H1 (cell line): ENCODE results near the gene CTBP2. TPM values are rescaled to one million over a fixed set of nuclear protein-coding genes. Genes with fewer than 3 reads are reported as not detected.

Experiments used
- CTCF ChIA-PET: fragments of 300-600 bp; sonication (Branson Sonifier 250); formaldehyde crosslinking; loops from one replicate; lab custom pipeline; 2021; ENCODE audit not compliant: partially characterized antibody; lab: Charles Lee
- POLR2A ChIA-PET: fragments of 300-600 bp; sonication (Branson Sonifier 250); formaldehyde crosslinking; loops from one replicate; lab custom pipeline; 2021; ENCODE audit warnings: inconsistent platforms; ENCODE audit not compliant: partially characterized antibody; lab: Charles Lee
- DNase-seq, 2 experiments: peaks; one replicate each; pipeline versions ENCODE4 v3.0.0 to v3.0.0-alpha.2; 2010 to 2022; ENCODE audit warnings: low spot score in 2 of 2, low read depth in 1 of 2, mixed read lengths in 1 of 2
- FAIRE-seq: peaks from 2 replicates; lab custom pipeline; 2011; peaks lifted over from hg19 to GRCh38; lab: Jason Lieb, UNC
- H2AFZ ChIP-seq: 2 replicates; pipeline ENCODE4 v1.8.1; 2012; ENCODE audit warnings: low read length, inconsistent platforms
- H2AK5ac ChIP-seq: 2 replicates; pipeline ENCODE4 v1.6.1; 2013; ENCODE audit warnings: low read depth, low read length
- H2BK120ac ChIP-seq: replicated peaks from 2 replicates; pipeline ENCODE3; 2013; ENCODE audit warnings: low read depth, low read length, inconsistent platforms
- H2BK12ac ChIP-seq: 2 replicates; pipeline ENCODE4 v1.6.1; 2013; ENCODE audit warnings: low read depth, low read length
- H2BK15ac ChIP-seq: 2 replicates; pipeline ENCODE4 v1.6.1; 2013; ENCODE audit warnings: low read length
- H2BK20ac ChIP-seq: 2 replicates; pipeline ENCODE4 v1.6.1; 2013; ENCODE audit warnings: low read length
- H2BK5ac ChIP-seq: 2 replicates; pipeline ENCODE4 v1.6.1; 2013; ENCODE audit warnings: low read depth, low read length
- H3K14ac ChIP-seq: 2 replicates; pipeline ENCODE4 v1.6.1; 2013; ENCODE audit warnings: inconsistent platforms; ENCODE audit not compliant: insufficient read length
- H3K18ac ChIP-seq: 2 replicates; pipeline ENCODE4 v1.6.1; 2013; ENCODE audit warnings: low read length; ENCODE audit errors: extremely low read depth
- H3K23ac ChIP-seq: 2 replicates; pipeline ENCODE4 v1.6.1; 2013; ENCODE audit warnings: inconsistent platforms; ENCODE audit not compliant: insufficient read length
- H3K23me2 ChIP-seq: 2 replicates; pipeline ENCODE4 v1.6.1; 2013; ENCODE audit warnings: low read depth, low read length
- H3K27ac ChIP-seq: 2 replicates; pipeline ENCODE4 v1.6.1; 2011; ENCODE audit warnings: low read depth, low read length, inconsistent platforms
- H3K27me3 ChIP-seq, 4 experiments: replicated peaks in 1 of 4; 1 replicate in 1 of 4; 2 replicates in 3 of 4; pipeline versions ENCODE4 v1.6.1 to v1.8.1; 2011 to 2013; ENCODE audit warnings: low read length in 3 of 4, mild to moderate bottlenecking in 3 of 4, inconsistent platforms in 2 of 4, mixed read lengths in 2 of 4, moderate library complexity in 1 of 4; ENCODE audit not compliant: control insufficient read depth in 3 of 4, insufficient read depth in 3 of 4; ENCODE audit errors: extremely low read depth in 1 of 4
- H3K36me3 ChIP-seq, 4 experiments: 2 replicates each; pipeline versions ENCODE4 v1.6.1 to v1.8.1; 2011 to 2013; ENCODE audit warnings: mild to moderate bottlenecking in 4 of 4, low read length in 3 of 4, moderate library complexity in 2 of 4, control low read depth in 1 of 4, inconsistent platforms in 1 of 4; ENCODE audit not compliant: insufficient read depth in 4 of 4, control insufficient read depth in 2 of 4
- H3K4ac ChIP-seq: replicated peaks from 2 replicates; pipeline ENCODE3; 2013; ENCODE audit warnings: low read length, low read depth, mixed read lengths, inconsistent platforms; ENCODE audit not compliant: insufficient read length
- H3K4me1 ChIP-seq, 4 experiments: replicated peaks in 1 of 4; 1 replicate in 1 of 4; 2 replicates in 3 of 4; pipeline versions ENCODE4 v1.6.1 to v1.8.1; 2011 to 2013; ENCODE audit warnings: low read length in 3 of 4, inconsistent platforms in 2 of 4, mixed read lengths in 1 of 4; ENCODE audit not compliant: insufficient read depth in 4 of 4, control insufficient read depth in 3 of 4
- H3K4me2 ChIP-seq, 2 experiments: 2 replicates each; pipeline versions ENCODE4 v1.6.1 to v1.8.1; 2011 to 2013; ENCODE audit warnings: low read depth in 2 of 2, low read length in 2 of 2, control low read depth in 1 of 2, inconsistent platforms in 1 of 2, mild to moderate bottlenecking in 1 of 2; ENCODE audit not compliant: insufficient read depth in 1 of 2
- H3K4me3 ChIP-seq, 4 experiments: fragments of 200-600, 300-600 bp in 1 of 4; sonication (generic), shearing (Covaris generic), sonication (Bioruptor Twin) in 1 of 4; 2 replicates each; pipeline versions ENCODE4 v1.5.1 to v1.8.1; 2011 to 2016; ENCODE audit warnings: low read length in 4 of 4, low read depth in 3 of 4, control low read depth in 2 of 4, inconsistent platforms in 2 of 4, mild to moderate bottlenecking in 2 of 4, mixed read lengths in 1 of 4, moderate library complexity in 1 of 4; ENCODE audit not compliant: insufficient read depth in 2 of 4; ENCODE audit errors: extremely low read depth in 1 of 4
- H3K56ac ChIP-seq: replicated peaks from 2 replicates; pipeline ENCODE3; 2013; ENCODE audit warnings: low read depth, mild to moderate bottlenecking, mixed read lengths, low read length, inconsistent platforms; ENCODE audit not compliant: insufficient read length
- H3K79me1 ChIP-seq: 2 replicates; pipeline ENCODE4 v1.6.1; 2013; ENCODE audit warnings: low read depth, low read length, control low read depth
- H3K79me2 ChIP-seq, 2 experiments: 2 replicates each; pipeline versions ENCODE4 v1.6.1 to v1.8.1; 2012 to 2013; ENCODE audit warnings: low read length in 2 of 2, mild to moderate bottlenecking in 2 of 2, inconsistent platforms in 1 of 2; ENCODE audit not compliant: insufficient read depth in 2 of 2, control insufficient read depth in 1 of 2
- H3K9ac ChIP-seq, 4 experiments: replicated peaks in 1 of 4; 1 replicate in 1 of 4; 2 replicates in 3 of 4; pipeline versions ENCODE4 v1.6.1 to v1.8.1; 2011 to 2013; ENCODE audit warnings: low read depth in 3 of 4, low read length in 3 of 4, control low read depth in 2 of 4, mild to moderate bottlenecking in 2 of 4, moderate library complexity in 2 of 4, inconsistent platforms in 1 of 4; ENCODE audit errors: extremely low read depth in 1 of 4
- H3K9me3 ChIP-seq, 2 experiments: 2 replicates each; pipeline versions ENCODE4 v1.6.1 to v1.8.1; 2012 to 2013; ENCODE audit warnings: mild to moderate bottlenecking in 2 of 2, moderate library complexity in 2 of 2, control low read depth in 1 of 2, inconsistent platforms in 1 of 2, low read depth in 1 of 2, low read length in 1 of 2, mixed read lengths in 1 of 2; ENCODE audit not compliant: insufficient read depth in 2 of 2
- H4K20me1 ChIP-seq, 2 experiments: replicated peaks in 1 of 2; 2 replicates each; pipeline versions ENCODE3 to v1.8.1; 2011 to 2013; ENCODE audit warnings: inconsistent platforms in 2 of 2, low read length in 2 of 2, mild to moderate bottlenecking in 1 of 2; ENCODE audit not compliant: insufficient read depth in 2 of 2, control insufficient read depth in 1 of 2
- H4K5ac ChIP-seq: 2 replicates; pipeline ENCODE4 v1.6.1; 2013; ENCODE audit warnings: low read length, low read depth, mixed read lengths, inconsistent platforms; ENCODE audit not compliant: insufficient read length
- H4K8ac ChIP-seq: 2 replicates; pipeline ENCODE4 v1.8.0; 2013; ENCODE audit warnings: mild to moderate bottlenecking, moderate library complexity, low read length, inconsistent platforms; ENCODE audit not compliant: insufficient read depth; ENCODE audit errors: extremely low read depth
- H4K91ac ChIP-seq: replicated peaks from 2 replicates; pipeline ENCODE3; 2013; ENCODE audit warnings: low read length, mixed read lengths, inconsistent platforms; ENCODE audit not compliant: insufficient read length
- WGBS, 2 experiments: shearing (Covaris generic) in 1 of 2; methylation state at CpG; one replicate each; pipeline versions ENCODE4 v1.1.6 to v1.1.7; 2013 to 2015; ENCODE audit warnings: low lambda C conversion rate in 2 of 2, mixed read lengths in 2 of 2, inconsistent platforms in 1 of 2, low coverage in 1 of 2, missing lambda C conversion rate in 1 of 2; ENCODE audit not compliant: insufficient replicate concordance in 2 of 2, insufficient coverage in 1 of 2, insufficient read length in 1 of 2; ENCODE audit errors: extremely low coverage in 1 of 2, missing lambda C conversion rate in 1 of 2; 5-methylcytosine and 5-hydroxymethylcytosine counted together
- polyA plus RNA-seq, 7 experiments: library from polyadenylated mRNA; depleted of rRNA in 3 of 7; stranded (reverse) in 5 of 7; unstranded in 2 of 7; fragments of >200 nt in 5 of 7; fragments of 200-250 nt in 2 of 7; gene quantifications; 1 replicate in 5 of 7; 2 replicates in 1 of 7; 4 replicates in 1 of 7; pipeline versions ENCODE4 v1.2.1 to v1.2.3, GENCODE V29; 2011 to 2013; ENCODE audit warnings: missing spikeins in 2 of 7, mixed read lengths in 2 of 7
- total RNA-seq: library from RNA; stranded (reverse); fragmentation: NEBNext Ultra II Directional; extraction: Animal tissue kit (Norgen Biotek cat#: 25700); gene quantifications from 2 replicates; pipeline ENCODE4 v1.2.1, GENCODE V29; 2021
- TF ChIP-seq, protein P1 (sequence below): IDR thresholded peaks from 2 replicates; pipeline ENCODE4 v1.6.1; 2012; ENCODE audit warnings: inconsistent platforms

The CTBP2 gene
- total and polyA plus RNA-seq, 2 of the 8 experiments (the other 6 are each of a cell fraction or from before 2014, with no cell fraction given), result 208 to 221 TPM

DNA sequence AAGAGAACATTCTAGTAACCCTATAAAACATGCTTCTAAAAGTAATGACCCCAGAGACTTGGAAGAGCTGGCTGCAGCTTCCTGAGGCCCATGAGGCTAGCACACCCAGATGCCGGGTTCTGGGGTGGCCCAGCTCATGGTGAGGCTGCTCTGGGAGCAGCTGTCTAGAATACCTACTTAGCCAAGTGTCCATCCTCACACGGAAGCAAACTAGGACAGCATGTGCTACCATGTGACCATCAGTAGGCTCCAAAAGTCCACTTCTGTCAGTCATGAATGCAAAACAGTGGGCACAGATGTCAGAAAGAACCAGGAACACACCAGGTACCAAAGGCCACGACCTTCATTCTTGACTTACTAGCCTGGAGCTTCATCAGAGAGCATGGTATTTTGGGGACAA, 32.4 kb downstream of the CTBP2 start:
- FAIRE-seq (no peak), DNase-seq (no peak)
- Histone ChIP-seq H2AK5ac (no peak overlapping the region), H3K4me3 (no peak overlapping the region), H3K9ac (no peak overlapping the region), H3K23me2 (no peaks in the 10 kb centered on the region), H2BK120ac (no peak overlapping the region), H2AFZ (no peak overlapping the region), H3K27ac (no peak overlapping the region), H3K4me1 (peaks cover 1 to 32% (median 18%) of the 10 kb centered on the region in 4 experiments; a peak in 6 of 7 replicates), H3K79me2 (peaks cover 96 to 100% of the 10 kb centered on the region in 2 experiments), H3K36me3 (peaks cover 6 to 73% (median 11%) of the 10 kb centered on the region in 4 experiments; a peak in 6 of 8 replicates), H2BK12ac (no peak overlapping the region), H3K56ac (no peak overlapping the region), H3K9me3 (no peaks in the 10 kb centered on the region), H4K5ac (no peak overlapping the region), H4K20me1 (peaks cover 82 to 84% of the 10 kb centered on the region in 2 experiments), H3K23ac (no peak overlapping the region), H2BK5ac (no peak overlapping the region), H4K91ac (no peak overlapping the region), H2BK20ac (no peak overlapping the region), H3K27me3 (no peaks in the 10 kb centered on the region), H3K14ac (no peak overlapping the region), H4K8ac (no peak overlapping the region), H3K4me2 (no peak overlapping the region), H3K4ac (no peak overlapping the region), H2BK15ac (no peak overlapping the region), H3K79me1 (peaks cover 44% of the 10 kb centered on the region), H3K18ac (no peak overlapping the region)
- POLR2A ChIA-PET, result interaction anchor here (0.5 to 3.9 kb wide), 5 partner anchors 8 to 136 kb away, joined by 3 to 18 read pairs (median 4); no protein-coding TSS in a partner anchor
- CTCF ChIA-PET, result interaction anchor here (1.0 to 1.9 kb wide), 2 partner anchors 17 to 32 kb away, joined by 3 to 4 read pairs; no protein-coding TSS in a partner anchor
- WGBS, 2 experiments, result 97% methylated on average over 3 of the region's 3 CpGs; no CpG with 5 or more reads in 1 of the 2 experiments
- TF ChIP-seq, protein P1, sequence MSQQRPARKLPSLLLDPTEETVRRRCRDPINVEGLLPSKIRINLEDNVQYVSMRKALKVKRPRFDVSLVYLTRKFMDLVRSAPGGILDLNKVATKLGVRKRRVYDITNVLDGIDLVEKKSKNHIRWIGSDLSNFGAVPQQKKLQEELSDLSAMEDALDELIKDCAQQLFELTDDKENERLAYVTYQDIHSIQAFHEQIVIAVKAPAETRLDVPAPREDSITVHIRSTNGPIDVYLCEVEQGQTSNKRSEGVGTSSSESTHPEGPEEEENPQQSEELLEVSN, result no peak
